HEK293 (cell line): ENCODE measurements around the gene MXRA8.

Experiments used
- CTCF ChIA-PET: fragments of 350-600 bp; formaldehyde crosslinking; extraction: SDS; loops from one replicate; lab custom pipeline; 2021; ENCODE audit warnings: antibody characterized with exemption; lab: Yijun Ruan, JAX
- POLR2A ChIA-PET: fragments of 300-600 bp; formaldehyde crosslinking; extraction: SDS; loops from one replicate; lab custom pipeline; 2020; ENCODE audit warnings: antibody characterized with exemption, inconsistent platforms; lab: Yijun Ruan, JAX
- H3K27ac ChIP-seq: fragments of 200-500 bp; sonication (Bioruptor generic); 2 replicates; pipeline ENCODE4 v1.5.1; 2014; ENCODE audit warnings: low read depth, low read length, control low read depth, inconsistent platforms; ENCODE audit errors: extremely low read depth
- H3K36me3 ChIP-seq, 2 experiments: fragments of 200-500 bp in 1 of 2; sonication (Bioruptor generic) in 1 of 2; 1 replicate in 1 of 2; 2 replicates in 1 of 2; pipeline ENCODE4 v1.5.1; 2014 to 2017; ENCODE audit warnings: inconsistent platforms in 2 of 2, low read length in 2 of 2; ENCODE audit not compliant: control insufficient read depth in 2 of 2, insufficient read depth in 1 of 2
- H3K4me1 ChIP-seq: fragments of 200-500 bp; sonication (Bioruptor generic); 2 replicates; pipeline ENCODE4 v1.5.1; 2014; ENCODE audit warnings: mild to moderate bottlenecking, low read length, inconsistent platforms; ENCODE audit not compliant: control insufficient read depth, insufficient read depth
- H3K4me3 ChIP-seq: 2 replicates; pipeline ENCODE4 v1.5.1; 2011; ENCODE audit warnings: low read depth, mild to moderate bottlenecking, control low read depth, low read length, moderate library complexity
- H3K9me3 ChIP-seq: fragments of 200-500 bp; sonication (Bioruptor generic); 2 replicates; pipeline ENCODE4 v1.5.1; 2014; ENCODE audit warnings: low read depth, low read length, inconsistent platforms; ENCODE audit not compliant: control insufficient read depth, insufficient read depth
- GLI2 ChIP-seq: fragments of 450-650 bp; formaldehyde crosslinking; IDR thresholded peaks from 2 replicates; pipeline ENCODE4; 2017; ENCODE audit warnings: missing biosample characterization, missing genetic modification characterization, low read depth, borderline replicate concordance
- HOXD13 ChIP-seq: sonication (generic); formaldehyde crosslinking; IDR thresholded peaks from 2 replicates; pipeline ENCODE4 v1.8.0; 2022; ENCODE audit warnings: missing genetic modification reagents, borderline replicate concordance
- KLF9 ChIP-seq: fragments of 450-650 bp; formaldehyde crosslinking; IDR thresholded peaks from 2 replicates; pipeline ENCODE4 v1.5.1; 2016; ENCODE audit warnings: missing biosample characterization, missing genetic modification characterization, low read depth
- WT1 ChIP-seq: fragments of 450-650 bp; formaldehyde crosslinking; IDR thresholded peaks from 2 replicates; pipeline ENCODE4 v1.5.1; 2016; ENCODE audit warnings: missing biosample characterization, missing genetic modification characterization
- ZBTB21 ChIP-seq: fragments of 450-650 bp; formaldehyde crosslinking; IDR thresholded peaks from 2 replicates; pipeline ENCODE4 v1.5.1; 2017; ENCODE audit warnings: missing biosample characterization, missing genetic modification characterization
- ZFHX2 ChIP-seq: fragments of 450-650 bp; formaldehyde crosslinking; conservative IDR thresholded peaks from 2 replicates; pipeline ENCODE4 v1.5.1; 2016; ENCODE audit warnings: missing biosample characterization, missing genetic modification characterization
- ZFP69B ChIP-seq: fragments of 450-650 bp; formaldehyde crosslinking; IDR thresholded peaks from 2 replicates; pipeline ENCODE4 v1.5.1; 2016; ENCODE audit warnings: missing biosample characterization, missing genetic modification characterization
- ZNF202 ChIP-seq: fragments of 450-650 bp; formaldehyde crosslinking; IDR thresholded peaks from 2 replicates; pipeline ENCODE4 v1.5.1; 2016; ENCODE audit warnings: missing biosample characterization, missing genetic modification characterization, borderline replicate concordance
- ZNF341 ChIP-seq: fragments of 450-650 bp; formaldehyde crosslinking; IDR thresholded peaks from 2 replicates; pipeline ENCODE4; 2016; ENCODE audit warnings: low read depth, missing biosample characterization, missing genetic modification characterization
- ZNF394 ChIP-seq: fragments of 450-650 bp; formaldehyde crosslinking; IDR thresholded peaks from 2 replicates; pipeline ENCODE4 v1.5.1; 2016; ENCODE audit warnings: missing biosample characterization, missing genetic modification characterization, mild to moderate bottlenecking, moderate library complexity, borderline replicate concordance
- ZNF530 ChIP-seq: fragments of 450-650 bp; formaldehyde crosslinking; IDR thresholded peaks from 2 replicates; pipeline ENCODE4 v1.5.1; 2016; ENCODE audit warnings: low read depth, missing biosample characterization, missing genetic modification characterization
- ZNF560 ChIP-seq: fragments of 450-650 bp; formaldehyde crosslinking; IDR thresholded peaks from 2 replicates; pipeline ENCODE4 v1.5.1; 2017; ENCODE audit warnings: missing biosample characterization, missing genetic modification characterization, borderline replicate concordance
- ZNF596 ChIP-seq: fragments of 450-650 bp; IDR thresholded peaks from 2 replicates; pipeline ENCODE4 v1.5.0; 2018; ENCODE audit warnings: missing biosample characterization, mild to moderate bottlenecking, missing genetic modification characterization, moderate library complexity
- ZNF707 ChIP-seq: fragments of 450-650 bp; formaldehyde crosslinking; IDR thresholded peaks from 2 replicates; pipeline ENCODE4 v1.5.1; 2016; ENCODE audit warnings: missing biosample characterization, missing genetic modification characterization
- ZNF776 ChIP-seq: fragments of 450-650 bp; formaldehyde crosslinking; IDR thresholded peaks from 2 replicates; pipeline ENCODE4 v1.5.0; 2017; ENCODE audit warnings: missing biosample characterization, missing genetic modification characterization, borderline replicate concordance
- ZNF792 ChIP-seq: fragments of 450-650 bp; formaldehyde crosslinking; IDR thresholded peaks from 2 replicates; pipeline ENCODE4 v1.5.1; 2016; ENCODE audit warnings: missing biosample characterization, missing genetic modification characterization
- ZNF837 ChIP-seq: fragments of 450-650 bp; formaldehyde crosslinking; IDR thresholded peaks from 2 replicates; pipeline ENCODE4 v1.5.1; 2016; ENCODE audit warnings: missing biosample characterization, missing genetic modification characterization
- TF ChIP-seq, protein P1 (sequence below): fragments of 450-650 bp; formaldehyde crosslinking; IDR thresholded peaks from 2 replicates; pipeline ENCODE4 v1.5.1; 2016; ENCODE audit warnings: missing biosample characterization, missing genetic modification characterization
- TF ChIP-seq, protein P2 (sequence below): fragments of 450-650 bp; formaldehyde crosslinking; IDR thresholded peaks from 2 replicates; pipeline ENCODE4 v1.5.1; 2017; ENCODE audit warnings: missing biosample characterization, missing genetic modification characterization
- TF ChIP-seq, protein P3 (sequence below): fragments of 450-650 bp; formaldehyde crosslinking; IDR thresholded peaks from 2 replicates; pipeline ENCODE4 v1.5.1; 2016; ENCODE audit warnings: missing biosample characterization, missing genetic modification characterization, borderline replicate concordance
- TF ChIP-seq, protein P4 (sequence below): fragments of 450-650 bp; formaldehyde crosslinking; IDR thresholded peaks from 2 replicates; pipeline ENCODE4 v1.5.1; 2017; ENCODE audit warnings: missing biosample characterization, missing genetic modification characterization
- TF ChIP-seq, protein P5 (sequence below): fragments of 450-650 bp; formaldehyde crosslinking; IDR thresholded peaks from 2 replicates; pipeline ENCODE4 v1.5.1; 2016; ENCODE audit warnings: missing biosample characterization, missing genetic modification characterization
- TF ChIP-seq, protein P6 (sequence below): fragments of 450-650 bp; formaldehyde crosslinking; IDR thresholded peaks from 2 replicates; pipeline ENCODE4 v1.5.1; 2016; ENCODE audit warnings: missing biosample characterization, missing genetic modification characterization

Gene MXRA8

DNA sequence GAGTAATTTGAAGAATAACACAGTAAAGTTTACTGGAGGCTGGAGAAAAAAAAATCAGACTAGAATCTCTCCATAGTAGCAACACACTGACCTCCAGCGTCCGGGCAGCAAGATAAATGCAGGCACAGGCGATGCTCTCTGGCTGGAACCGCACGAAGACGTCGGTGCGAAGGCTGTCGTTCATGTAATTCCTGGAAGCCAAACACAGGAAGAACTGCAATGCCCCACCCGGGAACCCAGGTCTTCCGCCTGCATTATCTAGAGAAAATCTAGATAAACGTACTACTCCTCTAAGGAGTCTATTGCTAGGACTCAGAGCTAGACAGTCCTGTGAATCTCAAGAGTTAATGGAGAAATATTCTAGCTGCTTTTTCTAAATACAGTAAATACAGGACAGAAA is 32.3 kb upstream of the MXRA8 start (continued):
- TF ChIP-seq, protein P1, sequence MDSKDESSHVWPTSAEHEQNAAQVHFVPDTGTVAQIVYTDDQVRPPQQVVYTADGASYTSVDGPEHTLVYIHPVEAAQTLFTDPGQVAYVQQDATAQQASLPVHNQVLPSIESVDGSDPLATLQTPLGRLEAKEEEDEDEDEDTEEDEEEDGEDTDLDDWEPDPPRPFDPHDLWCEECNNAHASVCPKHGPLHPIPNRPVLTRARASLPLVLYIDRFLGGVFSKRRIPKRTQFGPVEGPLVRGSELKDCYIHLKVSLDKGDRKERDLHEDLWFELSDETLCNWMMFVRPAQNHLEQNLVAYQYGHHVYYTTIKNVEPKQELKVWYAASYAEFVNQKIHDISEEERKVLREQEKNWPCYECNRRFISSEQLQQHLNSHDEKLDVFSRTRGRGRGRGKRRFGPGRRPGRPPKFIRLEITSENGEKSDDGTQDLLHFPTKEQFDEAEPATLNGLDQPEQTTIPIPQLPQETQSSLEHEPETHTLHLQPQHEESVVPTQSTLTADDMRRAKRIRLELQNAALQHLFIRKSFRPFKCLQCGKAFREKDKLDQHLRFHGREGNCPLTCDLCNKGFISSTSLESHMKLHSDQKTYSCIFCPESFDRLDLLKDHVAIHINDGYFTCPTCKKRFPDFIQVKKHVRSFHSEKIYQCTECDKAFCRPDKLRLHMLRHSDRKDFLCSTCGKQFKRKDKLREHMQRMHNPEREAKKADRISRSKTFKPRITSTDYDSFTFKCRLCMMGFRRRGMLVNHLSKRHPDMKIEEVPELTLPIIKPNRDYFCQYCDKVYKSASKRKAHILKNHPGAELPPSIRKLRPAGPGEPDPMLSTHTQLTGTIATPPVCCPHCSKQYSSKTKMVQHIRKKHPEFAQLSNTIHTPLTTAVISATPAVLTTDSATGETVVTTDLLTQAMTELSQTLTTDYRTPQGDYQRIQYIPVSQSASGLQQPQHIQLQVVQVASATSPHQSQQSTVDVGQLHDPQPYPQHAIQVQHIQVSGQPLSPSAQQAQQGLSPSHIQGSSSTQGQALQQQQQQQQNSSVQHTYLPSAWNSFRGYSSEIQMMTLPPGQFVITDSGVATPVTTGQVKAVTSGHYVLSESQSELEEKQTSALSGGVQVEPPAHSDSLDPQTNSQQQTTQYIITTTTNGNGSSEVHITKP (tag by site-specific recombination), result no peak
- TF ChIP-seq, protein P2, sequence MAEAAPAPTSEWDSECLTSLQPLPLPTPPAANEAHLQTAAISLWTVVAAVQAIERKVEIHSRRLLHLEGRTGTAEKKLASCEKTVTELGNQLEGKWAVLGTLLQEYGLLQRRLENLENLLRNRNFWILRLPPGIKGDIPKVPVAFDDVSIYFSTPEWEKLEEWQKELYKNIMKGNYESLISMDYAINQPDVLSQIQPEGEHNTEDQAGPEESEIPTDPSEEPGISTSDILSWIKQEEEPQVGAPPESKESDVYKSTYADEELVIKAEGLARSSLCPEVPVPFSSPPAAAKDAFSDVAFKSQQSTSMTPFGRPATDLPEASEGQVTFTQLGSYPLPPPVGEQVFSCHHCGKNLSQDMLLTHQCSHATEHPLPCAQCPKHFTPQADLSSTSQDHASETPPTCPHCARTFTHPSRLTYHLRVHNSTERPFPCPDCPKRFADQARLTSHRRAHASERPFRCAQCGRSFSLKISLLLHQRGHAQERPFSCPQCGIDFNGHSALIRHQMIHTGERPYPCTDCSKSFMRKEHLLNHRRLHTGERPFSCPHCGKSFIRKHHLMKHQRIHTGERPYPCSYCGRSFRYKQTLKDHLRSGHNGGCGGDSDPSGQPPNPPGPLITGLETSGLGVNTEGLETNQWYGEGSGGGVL (tag by site-specific recombination), result no peak
- TF ChIP-seq GLI2 (tag by site-specific recombination) (no peak), ZNF341 (tag by site-specific recombination) (no peak), WT1 (tag by site-specific recombination) (no peak), ZBTB21 (tag by site-specific recombination) (no peak), HOXD13 (no peak), ZNF202 (tag by site-specific recombination) (no peak), ZNF776 (tag by site-specific recombination) (no peak), ZNF707 (tag by site-specific recombination) (no peak), ZFHX2 (tag by site-specific recombination) (no peak), ZNF792 (no peak), ZNF837 (tag by site-specific recombination) (no peak), ZFP69B (no peak), ZNF596 (tag by site-specific recombination) (no peak)
- TF ChIP-seq, protein P3, sequence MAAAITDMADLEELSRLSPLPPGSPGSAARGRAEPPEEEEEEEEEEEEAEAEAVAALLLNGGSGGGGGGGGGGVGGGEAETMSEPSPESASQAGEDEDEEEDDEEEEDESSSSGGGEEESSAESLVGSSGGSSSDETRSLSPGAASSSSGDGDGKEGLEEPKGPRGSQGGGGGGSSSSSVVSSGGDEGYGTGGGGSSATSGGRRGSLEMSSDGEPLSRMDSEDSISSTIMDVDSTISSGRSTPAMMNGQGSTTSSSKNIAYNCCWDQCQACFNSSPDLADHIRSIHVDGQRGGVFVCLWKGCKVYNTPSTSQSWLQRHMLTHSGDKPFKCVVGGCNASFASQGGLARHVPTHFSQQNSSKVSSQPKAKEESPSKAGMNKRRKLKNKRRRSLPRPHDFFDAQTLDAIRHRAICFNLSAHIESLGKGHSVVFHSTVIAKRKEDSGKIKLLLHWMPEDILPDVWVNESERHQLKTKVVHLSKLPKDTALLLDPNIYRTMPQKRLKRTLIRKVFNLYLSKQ (tag by site-specific recombination), result no peak
- TF ChIP-seq, protein P4, sequence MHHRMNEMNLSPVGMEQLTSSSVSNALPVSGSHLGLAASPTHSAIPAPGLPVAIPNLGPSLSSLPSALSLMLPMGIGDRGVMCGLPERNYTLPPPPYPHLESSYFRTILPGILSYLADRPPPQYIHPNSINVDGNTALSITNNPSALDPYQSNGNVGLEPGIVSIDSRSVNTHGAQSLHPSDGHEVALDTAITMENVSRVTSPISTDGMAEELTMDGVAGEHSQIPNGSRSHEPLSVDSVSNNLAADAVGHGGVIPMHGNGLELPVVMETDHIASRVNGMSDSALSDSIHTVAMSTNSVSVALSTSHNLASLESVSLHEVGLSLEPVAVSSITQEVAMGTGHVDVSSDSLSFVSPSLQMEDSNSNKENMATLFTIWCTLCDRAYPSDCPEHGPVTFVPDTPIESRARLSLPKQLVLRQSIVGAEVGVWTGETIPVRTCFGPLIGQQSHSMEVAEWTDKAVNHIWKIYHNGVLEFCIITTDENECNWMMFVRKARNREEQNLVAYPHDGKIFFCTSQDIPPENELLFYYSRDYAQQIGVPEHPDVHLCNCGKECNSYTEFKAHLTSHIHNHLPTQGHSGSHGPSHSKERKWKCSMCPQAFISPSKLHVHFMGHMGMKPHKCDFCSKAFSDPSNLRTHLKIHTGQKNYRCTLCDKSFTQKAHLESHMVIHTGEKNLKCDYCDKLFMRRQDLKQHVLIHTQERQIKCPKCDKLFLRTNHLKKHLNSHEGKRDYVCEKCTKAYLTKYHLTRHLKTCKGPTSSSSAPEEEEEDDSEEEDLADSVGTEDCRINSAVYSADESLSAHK, result no peak

DNA sequence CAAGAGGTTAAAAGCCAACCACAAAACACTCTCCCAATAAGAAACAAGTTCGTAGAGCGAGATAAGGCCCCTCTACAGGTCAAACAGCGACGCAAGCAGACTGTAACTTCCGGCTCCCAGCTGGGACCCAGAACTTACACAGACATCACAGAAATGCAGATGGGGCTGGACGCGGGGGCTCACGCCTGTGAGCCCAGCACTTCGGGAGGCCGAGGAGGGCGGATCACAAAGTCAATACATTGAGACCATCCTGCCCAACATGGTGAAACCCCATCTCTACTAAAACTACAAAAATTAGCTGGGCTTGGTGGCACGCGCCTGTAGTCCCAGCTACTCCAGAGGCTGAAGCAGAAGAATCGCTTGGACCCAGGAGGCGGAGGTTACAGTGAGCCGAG is 29.7 kb upstream of the MXRA8 start:
- Histone ChIP-seq H3K4me1 (no peaks in the 10 kb centered on the region), H3K4me3 (no peak overlapping the region), H3K27ac (no peak overlapping the region), H3K36me3 (peaks cover 51 to 91% of the 10 kb centered on the region in 2 experiments), H3K9me3 (no peaks in the 10 kb centered on the region)
- CTCF ChIA-PET, result no interaction called here
- POLR2A ChIA-PET, result interaction anchor here (0.6 to 4.6 kb wide), 4 partner anchors 10 to 56 kb away, joined by 4 to 15 read pairs (median 5); partner anchors contain the start of genes AURKAIP1 and CCNL2
- TF ChIP-seq KLF9 (tag by site-specific recombination), result no peak
- no peak for TF ChIP-seq ZBTB21 (tag by site-specific recombination)
- no peak for TF ChIP-seq ZNF394
- TF ChIP-seq ZNF530 (tag by site-specific recombination), result no peak
- TF ChIP-seq, protein P5, sequence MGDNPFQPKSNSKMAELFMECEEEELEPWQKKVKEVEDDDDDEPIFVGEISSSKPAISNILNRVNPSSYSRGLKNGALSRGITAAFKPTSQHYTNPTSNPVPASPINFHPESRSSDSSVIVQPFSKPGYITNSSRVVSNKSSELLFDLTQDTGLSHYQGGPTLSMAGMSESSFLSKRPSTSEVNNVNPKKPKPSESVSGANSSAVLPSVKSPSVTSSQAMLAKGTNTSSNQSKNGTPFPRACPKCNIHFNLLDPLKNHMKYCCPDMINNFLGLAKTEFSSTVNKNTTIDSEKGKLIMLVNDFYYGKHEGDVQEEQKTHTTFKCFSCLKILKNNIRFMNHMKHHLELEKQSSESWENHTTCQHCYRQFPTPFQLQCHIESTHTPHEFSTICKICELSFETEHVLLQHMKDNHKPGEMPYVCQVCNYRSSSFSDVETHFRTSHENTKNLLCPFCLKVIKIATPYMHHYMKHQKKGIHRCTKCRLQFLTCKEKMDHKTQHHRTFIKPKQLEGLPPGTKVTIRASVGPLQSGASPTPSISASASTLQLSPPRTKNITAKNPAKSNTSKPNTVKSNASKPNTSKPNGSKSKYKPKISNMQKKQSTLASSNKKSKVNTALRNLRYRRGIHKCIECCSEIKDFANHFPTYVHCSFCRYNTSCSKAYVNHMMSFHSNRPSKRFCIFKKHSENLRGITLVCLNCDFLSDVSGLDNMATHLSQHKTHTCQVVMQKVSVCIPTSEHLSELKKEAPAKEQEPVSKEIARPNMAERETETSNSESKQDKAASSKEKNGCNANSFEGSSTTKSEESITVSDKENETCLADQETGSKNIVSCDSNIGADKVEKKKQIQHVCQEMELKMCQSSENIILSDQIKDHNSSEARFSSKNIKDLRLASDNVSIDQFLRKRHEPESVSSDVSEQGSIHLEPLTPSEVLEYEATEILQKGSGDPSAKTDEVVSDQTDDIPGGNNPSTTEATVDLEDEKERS (tag by site-specific recombination), result no peak
- TF ChIP-seq ZNF560 (tag by site-specific recombination), result no peak
- TF ChIP-seq, protein P6, sequence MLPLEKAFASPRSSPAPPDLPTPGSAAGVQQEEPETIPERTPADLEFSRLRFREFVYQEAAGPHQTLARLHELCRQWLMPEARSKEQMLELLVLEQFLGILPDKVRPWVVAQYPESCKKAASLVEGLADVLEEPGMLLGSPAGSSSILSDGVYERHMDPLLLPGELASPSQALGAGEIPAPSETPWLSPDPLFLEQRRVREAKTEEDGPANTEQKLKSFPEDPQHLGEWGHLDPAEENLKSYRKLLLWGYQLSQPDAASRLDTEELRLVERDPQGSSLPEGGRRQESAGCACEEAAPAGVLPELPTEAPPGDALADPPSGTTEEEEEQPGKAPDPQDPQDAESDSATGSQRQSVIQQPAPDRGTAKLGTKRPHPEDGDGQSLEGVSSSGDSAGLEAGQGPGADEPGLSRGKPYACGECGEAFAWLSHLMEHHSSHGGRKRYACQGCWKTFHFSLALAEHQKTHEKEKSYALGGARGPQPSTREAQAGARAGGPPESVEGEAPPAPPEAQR (tag by site-specific recombination), result no peak
